NCI-H2081 (cell line): ENCODE measurements around the gene WNK2.

Experiments used
- DNase-seq, 2 experiments: peaks; one replicate each; lab custom pipeline; 2025; lab: John Stamatoyannopoulos, UW

WNK2 gene

DNA sequence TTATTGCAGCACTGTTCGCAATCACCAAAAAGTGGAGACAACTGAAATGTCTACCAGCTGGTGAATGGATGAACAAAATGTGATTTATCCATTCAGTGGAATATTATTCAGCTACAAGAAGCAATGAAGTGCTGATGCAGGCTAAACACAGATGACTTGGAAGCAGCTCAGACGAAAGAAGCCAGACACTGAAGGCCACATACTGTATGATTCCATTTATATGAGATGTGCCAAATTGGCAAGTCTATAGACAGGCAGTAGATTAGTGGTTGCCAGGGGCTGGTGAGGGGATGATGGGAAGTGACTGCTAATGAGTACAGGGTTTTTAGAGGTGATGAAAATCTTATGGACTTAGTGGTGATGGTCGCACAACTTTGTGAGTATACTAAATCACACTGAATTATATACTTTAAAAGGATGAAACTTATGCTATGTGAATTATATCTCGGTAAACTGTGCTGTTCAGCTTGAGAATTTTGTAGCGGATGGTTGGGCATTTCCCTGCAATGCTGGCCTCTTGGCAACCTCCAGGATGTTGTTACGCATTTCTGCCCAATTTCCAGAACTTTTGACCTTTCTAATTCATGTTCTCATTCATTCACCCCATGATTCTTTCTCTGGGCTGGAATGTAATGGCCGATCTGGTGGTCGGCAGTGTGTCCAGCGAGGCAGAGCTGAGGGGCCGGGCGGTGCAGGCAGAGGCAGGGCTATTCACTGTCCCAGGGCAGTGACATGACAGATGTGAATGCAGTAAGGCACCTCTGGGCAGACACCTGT, 22.0 kb upstream of the WNK2 start:
- no peak for DNase-seq

DNA sequence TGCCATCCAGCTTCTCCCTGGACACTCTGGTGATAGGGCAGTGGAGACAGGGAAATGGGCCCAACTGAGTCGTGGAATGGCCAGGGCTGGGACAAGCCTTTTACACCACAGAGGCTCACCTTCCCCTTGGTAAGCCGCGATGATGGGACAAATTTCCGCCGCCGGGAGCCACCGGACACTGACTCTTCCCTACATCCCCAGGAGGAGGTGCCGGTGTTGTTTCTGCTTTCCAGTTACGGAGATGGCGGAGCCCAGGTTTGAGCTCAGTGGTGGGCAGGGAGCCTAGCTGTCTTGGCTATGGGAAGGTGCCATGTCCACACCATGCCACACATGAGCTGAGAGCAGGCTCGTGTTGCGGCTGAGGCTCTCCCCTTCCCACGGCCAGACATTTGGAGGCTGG, 19.9 kb upstream of the WNK2 start:
- no peak for DNase-seq

DNA sequence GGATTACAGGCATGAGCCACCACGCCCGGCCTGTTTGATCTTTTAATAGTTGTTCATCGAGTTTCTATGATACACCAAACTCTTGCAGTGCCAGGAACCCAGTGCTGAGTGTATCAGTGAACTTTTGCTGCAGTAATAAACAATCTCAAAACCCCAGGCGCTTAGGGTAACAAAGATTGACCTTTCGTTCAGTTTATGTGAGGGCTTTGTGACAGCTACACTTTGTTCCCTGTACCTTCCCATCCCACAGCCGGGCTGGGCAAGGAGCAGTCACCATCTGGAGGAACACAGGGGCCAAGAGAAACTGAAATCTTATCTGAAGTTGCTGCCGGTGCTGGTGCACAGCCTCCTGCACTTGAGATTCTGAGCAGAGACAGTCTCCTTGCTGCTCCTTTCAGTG, 17.2 kb upstream of the WNK2 start:
- DNase-seq: no peak

DNA sequence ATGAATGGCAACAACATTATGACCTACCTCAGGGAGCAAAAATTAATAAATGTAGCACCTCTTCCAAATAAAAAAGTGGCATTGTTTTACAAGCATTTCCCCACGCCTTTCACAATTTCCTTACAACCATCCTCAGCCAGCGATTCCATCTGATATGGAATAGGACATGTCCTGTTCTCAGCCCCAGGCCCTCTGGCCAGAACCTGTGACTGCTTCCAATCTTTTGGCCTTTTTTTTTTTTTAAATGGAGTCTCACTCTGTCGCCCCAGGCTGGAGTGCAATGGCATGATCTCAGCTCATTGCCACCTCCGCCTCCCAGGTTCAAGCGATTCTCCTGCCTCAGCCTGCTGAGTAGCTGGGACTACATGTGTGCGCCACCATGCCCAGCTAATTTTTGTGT, 16.8 kb upstream of the WNK2 start:
- DNase-seq: no peak

DNA sequence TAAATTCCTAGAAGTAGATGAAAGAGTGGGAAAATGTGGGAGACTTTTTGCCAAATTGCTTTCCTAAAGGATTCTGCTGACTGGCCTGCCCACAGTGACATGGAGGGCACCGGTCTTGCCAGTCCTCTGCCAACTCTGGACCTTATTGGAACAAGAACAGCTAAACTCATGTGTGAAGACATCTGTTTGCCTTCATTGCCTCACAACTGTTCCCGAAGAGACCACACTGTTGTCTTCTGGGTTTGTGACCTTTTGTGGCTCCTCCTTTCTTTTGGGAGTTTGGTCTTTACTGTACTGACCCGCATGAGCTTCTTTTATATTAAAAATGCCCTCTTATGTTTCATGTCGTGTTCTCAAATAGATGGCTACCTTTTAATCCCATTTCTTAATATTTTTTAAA, 16.1 kb upstream of the WNK2 start:
- DNase-seq: no peak

DNA sequence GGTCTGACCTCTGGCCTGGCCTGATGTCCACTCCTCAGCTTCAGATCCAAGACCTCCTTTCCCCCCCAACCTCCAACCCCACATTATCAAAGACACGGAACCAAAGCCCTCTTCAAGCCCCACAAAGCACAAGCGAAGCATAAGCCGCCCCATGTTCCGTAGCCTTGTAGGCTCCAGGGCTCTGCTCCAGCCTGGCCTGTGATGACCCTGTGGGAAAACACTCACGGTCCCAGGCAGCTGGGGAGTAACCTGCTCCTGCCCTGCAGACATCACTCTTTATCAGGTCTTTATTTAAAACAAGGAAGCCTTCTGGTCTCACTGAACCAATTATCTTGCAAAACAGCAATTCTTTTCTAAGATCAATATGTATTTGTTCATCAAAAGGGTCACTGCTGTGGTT, 15.4 kb upstream of the WNK2 start:
- DNase-seq: no peak

GRCh38 chr9:93169444-93169843, 14.5 kb upstream of the WNK2 start:
- DNase-seq: no peak

DNA sequence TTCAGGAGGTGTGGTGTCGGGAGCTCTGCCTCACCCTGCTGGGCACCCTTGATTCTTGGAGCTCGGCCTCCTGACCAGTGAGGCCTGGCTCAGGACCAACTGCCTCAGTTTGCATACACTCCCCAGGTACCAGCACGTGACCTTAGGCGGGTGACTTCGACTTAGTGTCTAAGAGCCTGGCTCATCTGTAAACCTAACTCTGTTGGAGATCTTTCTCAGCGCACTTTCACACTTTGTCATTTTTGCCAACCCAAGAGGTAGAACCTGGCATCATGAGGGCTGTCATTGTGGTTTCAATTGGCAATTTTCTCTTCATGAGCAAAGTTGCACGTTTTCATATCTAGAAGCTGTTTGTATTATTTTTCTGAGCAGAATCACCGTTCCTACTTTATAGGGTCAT, 13.4 kb upstream of the WNK2 start:
- no peak for DNase-seq

DNA sequence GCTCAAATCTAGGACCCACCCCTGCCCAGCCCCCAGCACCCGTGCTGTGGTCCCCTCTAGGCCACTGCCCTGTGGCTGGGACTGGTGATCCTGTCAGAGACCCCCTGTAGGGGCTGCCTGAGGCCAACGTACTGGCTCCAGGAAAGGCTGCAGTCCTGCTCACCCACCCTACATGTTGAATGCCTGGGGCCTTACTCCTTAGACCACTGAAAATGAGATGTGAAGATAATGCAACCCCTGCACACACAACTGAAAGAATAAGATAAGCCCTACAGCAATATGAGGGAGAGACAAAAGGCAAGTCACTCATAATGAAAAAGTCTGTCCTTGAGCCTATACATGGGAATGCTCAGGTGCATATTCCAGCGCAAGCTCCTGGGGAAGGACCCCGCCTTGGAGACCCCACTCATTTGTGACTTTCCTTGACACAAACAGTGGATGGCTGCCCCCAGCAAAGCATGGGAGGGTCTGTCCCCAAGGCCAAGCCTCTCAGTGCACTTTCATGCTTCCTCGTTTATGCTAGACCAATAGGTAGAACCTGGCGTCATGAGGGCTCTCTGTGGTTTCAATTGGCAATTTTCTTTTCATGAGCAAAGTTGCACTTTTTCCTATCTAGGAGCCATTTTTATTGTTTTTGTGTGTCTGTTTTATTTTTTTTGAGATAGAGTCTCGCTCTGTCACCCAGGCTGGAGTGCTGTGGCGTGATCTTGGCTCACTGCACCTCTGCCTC, 12.5 kb upstream of the WNK2 start:
- no peak for DNase-seq

GRCh38 chr9:93172666-93173364, 11.1 kb upstream of the WNK2 start:
- no peak for DNase-seq

DNA sequence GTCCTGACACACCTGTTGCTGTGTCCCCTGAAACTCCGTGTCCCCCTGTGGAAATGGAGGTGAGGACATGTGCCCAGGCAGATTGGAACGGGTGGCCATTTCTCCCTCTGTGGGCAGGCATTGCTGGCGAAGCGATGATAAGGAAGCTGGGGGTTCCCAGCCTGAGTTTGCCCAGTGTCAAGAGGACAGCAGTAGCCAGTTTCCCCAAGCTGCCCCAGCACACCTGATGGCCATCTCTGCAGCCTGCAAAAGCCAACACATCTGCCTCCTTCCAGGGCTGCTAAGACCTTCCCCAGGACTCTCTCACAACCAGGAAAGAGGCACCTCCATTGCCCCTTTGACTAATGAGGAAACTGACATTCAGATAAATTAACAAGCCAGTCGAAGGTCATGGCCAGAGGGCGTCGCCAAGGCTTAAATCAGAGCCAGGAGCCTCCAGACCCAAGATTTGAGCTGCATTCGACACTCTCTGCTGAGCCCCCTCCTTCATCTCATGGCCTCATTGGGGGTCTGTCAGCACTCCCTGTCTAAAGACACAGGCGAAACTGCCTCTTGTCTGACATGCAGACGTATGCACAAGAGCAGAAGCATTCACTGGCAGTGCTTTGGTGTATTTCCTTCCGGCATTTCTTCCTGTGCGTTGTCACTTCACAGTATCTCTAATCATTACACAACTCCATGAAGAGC, 10.4 kb upstream of the WNK2 start:
- no peak for DNase-seq

DNA sequence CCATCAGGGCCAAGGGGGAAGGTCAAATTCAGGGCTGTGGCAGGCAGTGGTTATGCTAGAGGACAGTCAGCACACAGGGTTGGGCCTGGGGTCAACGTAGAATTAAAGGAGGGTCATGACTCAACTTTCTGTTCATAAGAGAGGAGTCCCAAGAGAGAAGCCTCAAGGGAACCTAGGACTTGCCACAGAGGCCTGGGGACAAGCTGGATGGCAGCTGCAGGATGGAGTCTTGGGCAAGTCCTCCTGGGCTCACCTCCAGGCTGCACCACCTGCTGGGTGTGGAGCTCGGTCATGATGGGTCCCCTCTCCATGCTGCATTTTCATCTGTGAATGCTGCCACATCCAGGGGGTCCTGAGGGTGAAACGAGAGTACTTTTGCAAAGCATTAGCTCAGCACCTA, 9.0 kb upstream of the WNK2 start:
- DNase-seq: no peak

DNA sequence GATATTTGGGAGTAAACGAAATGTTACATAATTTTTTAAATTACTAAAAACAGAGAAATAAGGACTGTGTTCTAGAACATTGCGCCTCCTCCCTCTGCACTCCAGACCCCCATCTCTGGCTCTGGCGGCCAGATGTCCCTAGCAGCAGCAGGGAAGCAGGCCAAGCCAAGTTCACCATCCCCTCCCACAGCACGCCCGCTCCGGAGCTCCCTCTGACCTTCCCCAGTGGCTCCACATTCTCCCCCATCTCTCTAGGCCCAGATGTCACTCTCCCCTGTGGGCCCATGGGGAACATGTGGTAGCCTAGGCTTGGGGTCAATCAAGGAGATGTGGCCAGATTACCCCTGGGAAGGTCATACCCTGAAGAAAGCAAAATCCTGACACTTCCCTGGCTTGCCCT, 6.3 kb upstream of the WNK2 start:
- DNase-seq: no peak

GRCh38 chr9:93178851-93179786, 4.8 kb upstream of the WNK2 start:
- DNase-seq: no peak

DNA sequence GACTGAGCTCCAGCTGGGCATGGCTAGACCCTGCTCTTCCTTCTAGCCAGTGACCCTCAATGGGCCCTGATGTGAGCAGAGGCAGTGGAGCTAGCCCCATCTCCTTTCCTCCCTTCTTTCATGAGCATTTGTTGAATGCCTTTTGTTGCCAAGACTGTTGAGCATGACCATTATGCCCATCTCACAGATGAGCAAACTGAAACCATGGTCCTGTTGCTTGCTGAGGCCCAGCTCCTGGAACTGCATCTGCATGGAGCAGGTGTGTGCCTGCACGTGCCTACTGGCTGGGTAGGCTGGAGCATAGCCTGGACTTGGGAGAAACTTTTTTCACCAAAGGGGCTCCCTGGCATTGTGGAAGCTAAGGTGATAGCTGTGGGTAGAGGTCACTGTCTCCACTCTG, 3.0 kb upstream of the WNK2 start:
- no peak for DNase-seq

DNA sequence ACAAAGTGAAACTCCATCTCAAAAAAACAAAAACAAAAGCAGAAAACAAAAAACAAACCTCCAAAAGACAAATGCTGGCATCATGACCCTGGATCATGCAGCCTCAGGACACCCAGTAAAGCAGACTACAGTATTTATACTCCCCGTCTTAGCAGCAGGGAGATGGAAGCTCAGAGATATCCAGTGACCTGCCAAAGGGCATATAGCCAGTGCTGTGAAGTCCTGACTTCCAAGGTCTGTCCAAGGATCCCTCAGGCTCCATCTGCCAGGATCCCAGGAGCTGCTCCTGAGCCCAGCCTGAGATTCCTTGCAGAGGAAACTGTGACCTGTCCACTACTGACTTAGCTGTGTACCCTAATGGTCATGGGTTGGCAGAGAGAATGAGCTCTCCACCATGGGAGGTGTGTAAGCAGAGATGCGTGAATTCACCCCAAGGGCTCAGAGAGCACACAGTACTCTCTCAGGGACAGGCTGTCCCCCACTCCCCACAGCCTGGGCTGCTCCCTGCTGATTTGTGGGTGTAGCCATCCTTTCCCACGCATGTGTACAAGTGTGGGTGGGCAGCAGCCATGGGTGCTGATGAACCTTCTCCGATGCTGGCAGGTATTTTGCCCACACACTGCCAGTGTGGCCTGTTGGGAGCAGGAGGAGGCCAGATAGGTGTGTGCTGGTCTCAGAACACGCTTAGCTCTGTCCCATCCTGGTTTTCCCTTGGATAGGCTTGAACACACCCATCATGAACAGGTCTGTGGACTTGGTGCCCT, 2.1 kb upstream of the WNK2 start:
- no peak for DNase-seq

GRCh38 chr9:93182572-93182971, 1.4 kb upstream of the WNK2 start:
- no peak for DNase-seq

DNA sequence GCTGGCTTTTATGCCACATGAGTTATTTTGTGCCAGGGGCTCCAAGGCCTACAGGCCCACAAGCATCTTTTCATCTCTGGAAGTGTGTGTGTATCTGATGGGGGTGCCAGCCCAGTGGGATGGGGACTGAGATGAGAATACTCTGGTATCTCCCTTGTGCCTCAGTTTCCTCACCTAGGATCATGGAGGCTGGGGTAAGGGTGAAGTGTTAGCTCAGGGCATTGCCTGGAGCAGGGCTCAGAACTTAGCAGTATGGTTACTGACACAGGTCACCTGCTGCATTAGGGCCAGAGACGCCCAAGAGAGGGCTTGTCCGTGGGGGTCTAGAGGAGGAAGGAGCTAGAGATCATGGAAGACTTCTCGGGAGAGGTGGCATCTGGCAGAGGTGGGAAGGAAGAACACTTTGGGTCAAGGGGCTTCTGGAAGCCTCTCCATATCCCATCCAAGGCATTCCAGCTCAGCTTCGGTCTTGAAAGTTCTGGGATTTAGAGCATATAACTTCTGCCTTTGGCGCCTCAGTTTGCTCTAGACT, 742 bp upstream of the WNK2 start:
- no peak for DNase-seq

DNA sequence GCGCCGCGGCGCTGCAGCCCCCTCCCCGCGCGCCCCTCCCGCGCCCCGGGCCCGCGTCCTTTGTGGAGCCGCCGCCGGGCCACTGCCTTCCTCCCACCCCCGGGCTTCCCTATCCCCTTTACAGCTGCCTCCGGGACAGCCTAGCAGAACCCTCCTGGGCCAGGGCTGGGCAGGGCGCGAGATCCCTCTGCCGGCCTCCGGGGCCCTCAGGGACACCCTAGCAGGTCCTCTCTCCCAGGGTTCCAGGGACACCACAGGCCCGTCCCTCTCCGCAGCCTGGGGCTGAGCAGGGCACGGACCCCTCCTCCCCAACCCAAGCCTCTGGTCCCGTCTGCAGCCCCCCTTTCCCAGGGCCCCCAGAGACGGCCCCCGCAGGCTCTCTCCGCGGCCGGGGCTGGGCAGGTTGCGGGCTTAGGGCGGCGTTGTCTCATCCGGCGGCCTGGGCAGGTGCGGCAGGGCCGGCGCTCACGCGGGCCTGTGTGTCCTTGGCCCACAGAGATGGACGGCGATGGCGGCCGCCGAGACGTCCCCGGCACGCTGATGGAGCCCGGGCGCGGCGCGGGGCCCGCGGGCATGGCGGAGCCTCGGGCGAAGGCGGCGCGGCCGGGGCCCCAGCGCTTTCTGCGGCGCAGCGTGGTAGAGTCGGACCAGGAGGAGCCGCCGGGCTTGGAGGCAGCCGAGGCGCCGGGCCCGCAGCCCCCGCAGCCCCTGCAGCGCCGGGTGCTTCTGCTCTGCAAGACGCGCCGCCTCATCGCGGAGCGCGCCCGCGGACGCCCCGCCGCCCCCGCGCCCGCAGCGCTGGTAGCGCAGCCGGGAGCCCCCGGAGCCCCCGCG, 710 bp downstream of the WNK2 start:
- peak; percentile 9 to 23 for DNase-seq
